ENCODE results near the gene DCHS1. TPM values are rescaled to one million over a fixed set of nuclear protein-coding genes. Genes with fewer than 3 reads are reported as not detected.
A peak's percentile ranks its signal among the peaks of the same experiment; 100 is the strongest.

DCHS1 gene
- total RNA-seq, 1 donor from 2014 or later: 0.35 TPM

DNA sequence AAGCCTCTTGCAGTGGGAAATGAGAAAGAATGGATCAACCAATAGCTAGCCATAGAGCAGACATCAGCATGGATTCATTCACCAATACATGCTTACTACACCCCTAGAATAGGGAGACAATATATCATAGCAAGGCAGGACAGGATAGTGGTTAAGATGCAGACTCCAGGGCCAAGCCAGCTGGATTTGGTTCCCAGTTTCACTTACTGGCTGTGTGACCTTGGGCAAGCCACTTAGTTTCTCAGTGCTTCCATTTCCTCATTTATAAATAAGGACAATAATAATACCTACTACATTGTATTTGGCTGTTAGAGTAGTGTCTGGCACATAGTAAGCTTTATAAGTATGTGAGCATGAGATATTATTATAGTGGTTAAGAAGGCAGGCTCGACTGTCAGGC is 7.1 kb downstream of the DCHS1 start:
- DNase-seq: no peak
- no peaks in the 10 kb centered on the region for H3K27me3 Mint-ChIP-seq
- H3K4me3 Mint-ChIP-seq: no peak overlapping the region
- intact Hi-C loops (cut with micrococcal nuclease): no loop called here
- H3K4me1 Mint-ChIP-seq: peaks cover 2% of the 10 kb centered on the region
- H3K36me3 Mint-ChIP-seq (ENCODE audit: low read depth): no peaks in the 10 kb centered on the region
- no peak overlapping the region for H3K27ac Mint-ChIP-seq
- no peaks in the 10 kb centered on the region for H3K9me3 Mint-ChIP-seq

DNA sequence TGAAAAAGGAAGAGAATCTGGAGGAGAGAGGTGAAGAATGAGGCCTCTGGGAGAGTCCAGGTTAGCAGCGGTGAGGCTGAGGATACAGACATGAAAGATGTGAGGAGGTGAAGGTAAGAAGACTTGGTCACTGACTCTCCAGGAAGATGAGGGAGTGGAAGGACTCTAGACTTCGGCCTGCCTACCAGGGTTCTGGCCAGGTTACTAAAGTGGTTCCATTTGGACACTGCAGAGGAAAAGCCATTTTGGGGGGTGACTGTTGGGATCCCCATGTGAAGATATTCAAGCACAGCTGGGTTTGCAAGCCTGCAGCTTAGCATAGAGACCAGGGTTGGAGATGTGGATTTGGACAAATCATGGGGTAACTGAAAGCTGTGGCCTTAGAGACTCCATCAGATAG is 7.8 kb downstream of the DCHS1 start:
- Mint-ChIP-seq H3K9me3 (no peaks in the 10 kb centered on the region), H3K4me1 (peaks cover 2% of the 10 kb centered on the region), H3K4me3 (no peak overlapping the region), H3K36me3 (ENCODE audit: low read depth) (no peaks in the 10 kb centered on the region), H3K27ac (no peak overlapping the region), H3K27me3 (no peaks in the 10 kb centered on the region)
- intact Hi-C loops (cut with micrococcal nuclease): no loop called here
- DNase-seq: no peak

DNA sequence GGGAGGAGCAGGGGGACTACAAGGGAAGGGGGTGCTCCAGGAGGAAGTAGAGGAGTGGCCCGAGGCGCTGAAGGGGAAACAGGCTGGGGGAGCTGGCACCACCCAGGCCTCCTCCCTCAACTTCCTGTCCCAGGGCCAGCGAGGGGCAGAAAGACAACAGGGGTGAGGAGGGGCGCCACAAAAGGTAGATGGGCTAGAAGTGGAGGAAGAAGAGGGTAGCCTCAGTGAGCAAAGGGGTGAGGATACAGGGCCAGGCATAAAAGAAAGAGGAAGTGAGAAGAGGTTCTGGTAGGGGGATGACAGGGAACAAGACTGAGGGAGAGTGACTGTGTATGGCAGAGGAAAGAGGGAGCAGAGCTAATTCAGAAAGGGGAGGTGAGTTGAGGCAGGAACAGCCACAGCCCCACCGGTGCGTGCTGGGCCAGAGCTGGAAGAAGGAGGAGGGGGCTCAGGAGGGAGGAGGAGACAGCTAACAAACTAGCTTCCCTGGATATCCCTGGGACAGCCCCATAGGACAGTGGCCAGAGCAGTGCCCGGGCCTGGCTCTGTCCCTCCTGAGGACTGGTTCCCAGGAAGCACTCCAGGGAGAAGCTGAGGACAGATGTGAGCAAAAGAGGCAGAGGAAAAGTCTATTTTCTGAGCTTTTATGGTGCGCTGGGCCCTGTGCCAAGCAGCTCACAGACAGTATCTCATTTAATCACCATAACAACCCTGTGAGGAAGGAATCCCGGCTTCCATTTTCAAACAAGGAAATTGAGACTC is 8.5 kb downstream of the DCHS1 start:
- Mint-ChIP-seq H3K4me3 (no peak overlapping the region), H3K36me3 (ENCODE audit: low read depth) (no peaks in the 10 kb centered on the region), H3K9me3 (no peaks in the 10 kb centered on the region), H3K27me3 (no peaks in the 10 kb centered on the region), H3K4me1 (peaks cover 2% of the 10 kb centered on the region), H3K27ac (no peak overlapping the region)
- DNase-seq: peak; percentile 73
- intact Hi-C loops (cut with micrococcal nuclease): no loop called here

DNA sequence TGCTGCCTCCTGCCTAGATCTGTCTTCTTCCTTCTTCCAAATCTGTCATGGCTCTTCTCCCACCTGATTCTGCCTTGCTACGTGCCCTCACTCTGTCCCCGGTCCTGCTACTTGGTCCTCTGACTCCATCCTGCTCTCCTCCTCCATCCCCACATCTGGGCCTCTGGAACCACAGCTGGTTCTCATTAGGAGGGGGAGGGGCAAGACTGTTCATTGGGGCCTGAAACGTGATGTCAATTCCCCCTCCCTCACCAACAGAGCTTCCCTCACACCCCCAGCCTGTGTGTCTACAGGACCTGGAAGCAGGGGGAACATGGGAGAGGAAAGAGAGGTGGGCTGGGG is 9.1 kb downstream of the DCHS1 start:
- Mint-ChIP-seq H3K36me3 (ENCODE audit: low read depth) (no peaks in the 10 kb centered on the region), H3K4me1 (peaks cover 2% of the 10 kb centered on the region), H3K4me3 (no peak overlapping the region), H3K27ac (no peak overlapping the region), H3K9me3 (no peaks in the 10 kb centered on the region), H3K27me3 (no peaks in the 10 kb centered on the region)
- DNase-seq: no peak
- intact Hi-C loops (cut with micrococcal nuclease): no loop called here

DNA sequence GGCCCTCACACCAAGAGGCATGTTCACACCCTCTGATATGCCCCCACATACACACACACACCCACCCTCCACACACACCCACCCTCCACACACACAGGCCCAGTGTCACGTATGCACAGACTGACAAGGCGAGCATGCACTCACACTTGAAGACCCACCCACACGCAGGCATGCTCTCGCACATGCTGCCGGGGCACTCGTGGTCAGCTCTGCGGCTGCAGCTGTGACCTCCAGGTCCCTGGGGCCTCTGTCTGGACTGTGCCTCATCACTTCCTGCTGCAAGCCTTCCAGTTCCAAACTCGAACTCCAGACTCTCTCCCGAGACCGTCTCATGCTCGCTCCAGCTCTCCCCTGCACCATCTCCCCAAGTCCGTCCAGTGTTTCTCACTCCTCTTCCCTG is 9.5 kb downstream of the DCHS1 start:
- no peaks in the 10 kb centered on the region for H3K9me3 Mint-ChIP-seq
- peaks cover 2% of the 10 kb centered on the region for H3K4me1 Mint-ChIP-seq
- H3K4me3 Mint-ChIP-seq: no peak overlapping the region
- intact Hi-C loops (cut with micrococcal nuclease): no loop called here
- H3K27me3 Mint-ChIP-seq: no peaks in the 10 kb centered on the region
- DNase-seq: no peak
- H3K36me3 Mint-ChIP-seq (ENCODE audit: low read depth): no peaks in the 10 kb centered on the region
- H3K27ac Mint-ChIP-seq: peak overlapping the region; percentile 14

DNA sequence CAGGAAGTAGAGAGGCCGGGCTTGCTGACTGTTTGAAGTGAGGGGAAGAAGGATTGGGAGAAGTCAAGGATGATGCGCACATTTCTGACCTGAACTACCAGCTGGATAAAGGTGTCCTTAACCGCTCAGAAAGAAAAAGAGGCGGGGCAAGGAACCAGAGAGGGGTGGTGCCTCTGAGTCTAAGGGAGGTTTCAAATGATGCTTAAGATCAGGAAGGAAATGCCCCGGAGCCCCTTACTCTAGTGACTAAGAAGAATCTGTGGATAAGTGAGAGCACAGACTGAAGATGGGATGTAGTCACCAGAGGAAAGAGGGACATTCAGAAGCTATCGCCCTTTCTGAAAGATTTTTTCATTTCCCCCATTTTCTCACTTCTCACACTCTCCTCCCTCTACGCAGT is 12.7 kb downstream of the DCHS1 start:
- Mint-ChIP-seq H3K27me3 (no peaks in the 10 kb centered on the region), H3K4me1 (peaks cover 8% of the 10 kb centered on the region), H3K4me3 (no peak overlapping the region), H3K36me3 (ENCODE audit: low read depth) (no peaks in the 10 kb centered on the region), H3K9me3 (no peaks in the 10 kb centered on the region), H3K27ac (no peak overlapping the region)
- DNase-seq: no peak
- intact Hi-C loops (cut with micrococcal nuclease): no loop called here

DNA sequence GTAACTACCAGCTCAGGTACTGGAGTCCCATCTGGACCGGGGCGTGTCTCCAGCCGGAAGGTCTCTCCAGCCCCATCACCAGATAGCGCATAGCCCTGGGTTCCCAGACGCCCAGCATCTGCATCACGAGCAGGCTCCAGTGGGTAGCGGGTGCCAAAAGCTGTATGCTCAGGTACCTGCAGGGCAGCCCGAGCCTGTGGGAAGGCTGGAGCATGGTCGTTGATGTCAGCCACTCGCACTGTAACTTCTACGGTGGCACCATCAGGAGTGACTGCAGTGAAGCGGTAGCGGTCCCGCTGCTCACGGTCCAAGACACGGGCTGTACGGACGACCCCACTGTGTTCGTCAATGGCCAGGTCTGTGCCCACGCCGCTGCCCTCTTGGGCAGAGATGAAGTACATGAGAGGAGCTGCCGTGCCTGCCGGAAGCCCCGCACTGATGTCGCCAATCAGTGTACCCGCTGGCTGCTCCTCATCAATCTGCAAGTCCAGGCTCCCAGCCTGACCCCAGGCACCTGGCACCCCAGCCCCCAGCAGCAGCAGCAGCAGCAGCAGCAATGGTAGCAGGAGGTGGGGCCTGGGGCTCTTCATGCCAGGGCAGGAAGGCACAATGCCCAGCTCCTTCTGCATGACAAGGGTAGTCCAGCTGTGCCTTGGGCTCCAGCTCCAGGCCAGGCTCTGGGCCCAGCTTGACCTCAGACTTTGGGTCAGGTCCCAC is 14.5 kb downstream of the DCHS1 start:
- intact Hi-C loops (cut with micrococcal nuclease): no loop called here

DNA sequence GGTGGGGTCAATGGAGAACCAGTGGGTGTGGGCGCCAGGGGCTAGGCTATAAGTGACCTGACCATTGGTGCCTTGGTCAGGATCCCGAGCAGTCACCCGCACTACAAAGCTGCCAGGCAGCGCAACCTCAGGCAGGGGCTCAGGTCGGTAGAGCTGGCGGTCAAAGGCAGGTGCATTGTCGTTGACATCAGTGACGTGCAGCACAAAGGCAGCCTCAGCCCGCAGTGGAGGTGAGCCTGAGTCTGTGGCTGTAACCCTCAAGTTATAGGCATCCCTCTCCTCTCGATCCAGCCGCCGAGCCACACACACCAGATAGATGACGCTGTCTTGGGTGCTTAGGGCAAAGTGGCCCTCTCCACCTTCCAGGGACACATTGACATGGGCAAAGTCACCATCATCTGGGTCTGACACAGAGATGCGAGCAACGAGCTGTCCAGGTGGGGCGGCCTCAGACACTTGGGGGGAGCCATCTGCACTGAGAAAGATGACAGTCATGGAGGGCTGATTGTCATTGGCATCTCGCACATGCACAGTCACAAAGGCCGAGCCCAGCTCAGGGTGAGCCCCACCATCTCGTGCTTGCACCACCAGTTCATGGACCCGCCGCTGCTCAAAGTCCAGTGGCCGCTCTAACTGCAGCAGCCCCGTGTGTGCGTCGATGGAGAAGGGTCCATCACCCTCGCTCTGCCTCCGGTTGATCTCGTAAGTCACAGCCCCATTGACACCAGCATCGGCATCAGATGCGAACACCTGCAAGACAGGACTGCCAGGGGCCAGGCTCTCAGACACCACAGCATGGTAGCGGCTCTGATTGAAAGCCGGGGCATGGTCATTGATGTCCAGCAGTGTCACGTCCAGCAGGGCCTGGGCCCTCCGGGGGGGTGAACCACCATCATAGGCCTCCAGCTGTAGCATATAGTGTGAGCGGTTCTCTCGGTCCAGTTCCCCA is 15.3 kb downstream of the DCHS1 start:
- Mint-ChIP-seq H3K27ac (no peak overlapping the region), H3K36me3 (ENCODE audit: low read depth) (no peaks in the 10 kb centered on the region), H3K4me3 (no peak overlapping the region), H3K4me1 (peaks cover 6% of the 10 kb centered on the region), H3K27me3 (no peaks in the 10 kb centered on the region), H3K9me3 (no peaks in the 10 kb centered on the region)
- DNase-seq: no peak
- intact Hi-C loops (cut with micrococcal nuclease): no loop called here

More for the DNA sequence above, 14.5 kb downstream of the DCHS1 start:
- no peaks in the 10 kb centered on the region for H3K36me3 Mint-ChIP-seq (ENCODE audit: low read depth)
- no peak for DNase-seq
- H3K27me3 Mint-ChIP-seq: no peaks in the 10 kb centered on the region
- peaks cover 8% of the 10 kb centered on the region for H3K4me1 Mint-ChIP-seq
- H3K27ac Mint-ChIP-seq: no peak overlapping the region
- H3K4me3 Mint-ChIP-seq: no peak overlapping the region
- no peaks in the 10 kb centered on the region for H3K9me3 Mint-ChIP-seq

DNA sequence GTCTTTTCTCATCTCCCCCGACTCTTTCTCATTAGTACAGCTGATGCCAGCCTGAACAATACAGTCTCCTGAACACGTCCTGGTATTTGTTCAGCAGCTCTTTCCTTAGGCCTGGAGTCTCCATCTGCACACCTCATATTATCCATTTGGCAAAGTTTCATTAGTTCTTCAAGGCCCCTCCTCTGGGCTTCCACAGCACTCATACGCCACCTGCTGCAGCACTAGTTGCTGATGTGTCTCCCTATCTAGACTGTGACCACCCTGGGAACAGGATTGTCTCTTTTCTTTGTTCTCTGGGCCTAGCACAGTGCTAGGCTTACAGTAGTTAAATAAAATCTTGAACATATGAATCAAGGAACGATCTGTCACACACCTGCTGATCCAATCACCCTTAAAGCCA is 17.2 kb downstream of the DCHS1 start:
- H3K4me3 Mint-ChIP-seq: no peak overlapping the region
- no peaks in the 10 kb centered on the region for H3K36me3 Mint-ChIP-seq (ENCODE audit: low read depth)
- DNase-seq: no peak
- no peaks in the 10 kb centered on the region for H3K9me3 Mint-ChIP-seq
- intact Hi-C loops (cut with micrococcal nuclease): no loop called here
- H3K4me1 Mint-ChIP-seq: peaks cover 6% of the 10 kb centered on the region
- no peak overlapping the region for H3K27ac Mint-ChIP-seq
- no peaks in the 10 kb centered on the region for H3K27me3 Mint-ChIP-seq

DNA sequence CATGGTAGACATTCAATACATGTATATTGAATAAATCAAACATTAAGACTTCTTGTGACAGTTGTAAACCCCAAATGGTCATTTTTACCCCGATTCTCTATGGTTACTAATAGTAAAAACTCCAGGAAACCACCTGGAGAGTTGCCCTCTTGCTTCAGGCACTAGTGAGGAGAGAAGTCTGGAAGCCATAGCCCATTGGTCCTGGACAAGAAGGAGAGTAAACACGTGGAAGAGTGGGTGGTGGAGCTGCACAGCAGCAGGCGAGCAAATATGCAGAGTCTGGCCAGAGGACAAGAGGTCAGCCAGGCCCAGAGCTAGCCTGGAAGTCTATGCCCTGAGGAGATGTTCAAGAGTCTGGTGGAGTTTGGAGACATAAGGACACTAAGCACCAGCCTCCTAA is 17.7 kb downstream of the DCHS1 start:
- peaks cover 6% of the 10 kb centered on the region for H3K4me1 Mint-ChIP-seq

DNA sequence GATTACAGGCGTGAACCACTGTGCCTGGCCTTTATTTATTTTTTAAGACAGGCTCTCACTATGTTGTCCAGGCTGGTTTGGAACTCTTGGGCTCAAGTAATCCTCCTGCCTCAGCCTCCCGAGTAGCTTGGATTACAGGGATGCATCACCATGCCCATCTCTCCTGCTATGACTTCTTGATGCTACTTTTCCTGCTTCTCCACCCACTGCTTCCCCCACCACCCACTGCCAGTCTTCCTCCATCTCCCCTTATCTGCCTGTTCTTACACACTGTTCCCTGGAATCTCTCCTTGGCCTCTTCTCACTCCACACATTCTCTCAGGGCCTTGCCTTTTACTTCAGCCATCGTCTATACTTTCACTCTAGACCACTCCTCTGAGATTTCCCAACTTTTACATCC is 19.1 kb downstream of the DCHS1 start:
- no peak overlapping the region for H3K4me3 Mint-ChIP-seq
- DNase-seq: no peak
- peaks cover 6% of the 10 kb centered on the region for H3K4me1 Mint-ChIP-seq
- intact Hi-C loops (cut with micrococcal nuclease): no loop called here
- no peaks in the 10 kb centered on the region for H3K27me3 Mint-ChIP-seq
- no peaks in the 10 kb centered on the region for H3K9me3 Mint-ChIP-seq
- no peak overlapping the region for H3K27ac Mint-ChIP-seq
- no peaks in the 10 kb centered on the region for H3K36me3 Mint-ChIP-seq (ENCODE audit: low read depth)

More for the DNA sequence above, 17.7 kb downstream of the DCHS1 start:
- no peak for DNase-seq
- Mint-ChIP-seq H3K9me3 (no peaks in the 10 kb centered on the region), H3K27me3 (no peaks in the 10 kb centered on the region), H3K27ac (no peak overlapping the region), H3K4me3 (no peak overlapping the region), H3K36me3 (ENCODE audit: low read depth) (no peaks in the 10 kb centered on the region)
- intact Hi-C loops (cut with micrococcal nuclease): no loop called here

DNA sequence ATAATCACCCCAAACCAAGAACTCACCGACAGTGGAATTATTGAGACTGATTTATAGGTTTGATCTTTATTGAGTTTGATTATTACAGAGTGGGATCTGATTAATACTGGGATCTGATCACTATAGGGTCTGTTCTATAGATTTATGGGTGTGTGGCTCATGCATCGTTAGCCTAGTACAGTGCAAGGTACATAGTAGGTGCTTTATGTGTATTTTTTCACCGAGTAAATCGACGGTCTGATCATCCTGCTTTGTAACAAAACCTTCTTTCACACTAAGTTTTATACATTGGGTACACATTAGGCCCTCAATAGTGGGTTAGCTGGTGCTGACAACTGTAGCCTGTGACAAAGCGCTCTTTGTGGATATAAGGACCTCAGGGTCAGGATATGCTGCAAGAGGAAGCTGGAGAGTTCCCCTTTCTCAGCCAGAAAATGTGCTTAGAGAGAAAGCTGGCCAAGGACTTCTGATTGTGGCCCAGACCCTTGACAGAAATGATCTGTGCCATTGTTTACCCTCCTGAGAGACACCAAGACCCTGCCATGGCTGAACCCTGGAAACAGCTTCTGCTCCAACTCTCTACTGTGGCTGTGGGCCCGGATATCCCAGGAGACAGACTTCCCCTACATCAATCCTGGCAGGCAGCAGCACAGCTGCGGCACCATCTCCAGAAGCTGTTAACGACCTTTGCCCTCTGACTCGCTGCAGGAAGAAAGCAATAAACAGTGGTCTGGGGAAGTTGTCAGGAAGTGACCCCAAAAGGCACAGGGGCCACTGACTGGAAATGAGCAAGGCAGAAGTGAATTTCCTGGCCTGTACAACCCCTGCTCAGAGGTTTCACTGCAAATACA is 20.3 kb downstream of the DCHS1 start:
- intact Hi-C loops (cut with micrococcal nuclease): no loop called here

DNA sequence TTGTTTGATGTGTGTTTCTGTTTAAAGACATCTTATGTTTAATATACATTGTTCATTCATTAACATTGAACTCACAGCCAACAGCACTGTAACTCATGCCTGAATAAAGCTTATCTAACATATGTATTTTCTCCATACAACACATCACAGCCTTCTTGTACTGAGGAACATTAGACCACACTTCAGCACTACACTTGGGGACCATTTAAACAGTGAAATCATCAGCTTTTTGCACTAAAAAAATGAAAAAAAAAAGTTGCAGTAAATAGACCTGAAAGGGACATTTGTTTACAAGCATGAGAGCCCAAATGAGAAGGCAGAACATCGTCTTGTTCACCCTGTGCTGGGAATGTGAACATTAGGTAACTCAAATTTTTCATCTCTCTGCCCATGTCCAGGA is 21.1 kb downstream of the DCHS1 start:
- Mint-ChIP-seq H3K36me3 (ENCODE audit: low read depth) (no peaks in the 10 kb centered on the region), H3K4me1 (peaks cover 5% of the 10 kb centered on the region), H3K9me3 (no peaks in the 10 kb centered on the region), H3K27me3 (no peaks in the 10 kb centered on the region), H3K27ac (no peak overlapping the region), H3K4me3 (no peak overlapping the region)
- no peak for DNase-seq
- intact Hi-C loops (cut with micrococcal nuclease): no loop called here

More for the DNA sequence above, 20.3 kb downstream of the DCHS1 start:
- Mint-ChIP-seq H3K27me3 (no peaks in the 10 kb centered on the region), H3K4me3 (no peak overlapping the region), H3K4me1 (peaks cover 6% of the 10 kb centered on the region), H3K36me3 (ENCODE audit: low read depth) (no peaks in the 10 kb centered on the region), H3K9me3 (no peaks in the 10 kb centered on the region), H3K27ac (no peak overlapping the region)
- DNase-seq: no peak
